HG03469 (cell line): ENCODE measurements around the gene KLHL40.

ENCODE experiments used
- ATAC-seq: cut with Tn5 transposase; IDR thresholded peaks from one replicate; pipeline ENCODE4 v1.9.1; 2021; ENCODE audit warnings: mild to moderate bottlenecking, moderate library complexity, moderate number of reproducible peaks; ENCODE audit not compliant: unreplicated experiment

KLHL40 gene

DNA sequence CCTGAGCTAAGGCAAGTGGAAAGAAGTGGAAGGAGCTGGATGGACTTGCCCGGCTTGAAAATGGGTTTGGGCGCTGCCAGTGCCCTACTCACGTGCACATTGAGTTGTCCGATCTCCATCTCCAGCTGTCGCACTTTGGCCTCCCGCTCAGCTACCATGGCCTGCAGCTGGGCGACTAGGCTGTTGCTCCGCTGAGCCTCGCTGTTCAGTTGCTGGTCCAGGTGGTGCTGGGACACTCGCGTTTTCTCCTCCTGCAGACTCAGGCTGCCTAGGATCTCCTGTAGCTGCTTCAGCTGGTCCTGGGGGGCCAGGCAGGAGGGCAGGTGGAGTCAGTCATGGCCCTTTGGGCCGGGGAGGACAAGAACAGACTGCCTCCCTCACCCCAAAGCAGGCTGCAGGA, 50.3 kb downstream of the KLHL40 start:
- ATAC-seq, result no peak

DNA sequence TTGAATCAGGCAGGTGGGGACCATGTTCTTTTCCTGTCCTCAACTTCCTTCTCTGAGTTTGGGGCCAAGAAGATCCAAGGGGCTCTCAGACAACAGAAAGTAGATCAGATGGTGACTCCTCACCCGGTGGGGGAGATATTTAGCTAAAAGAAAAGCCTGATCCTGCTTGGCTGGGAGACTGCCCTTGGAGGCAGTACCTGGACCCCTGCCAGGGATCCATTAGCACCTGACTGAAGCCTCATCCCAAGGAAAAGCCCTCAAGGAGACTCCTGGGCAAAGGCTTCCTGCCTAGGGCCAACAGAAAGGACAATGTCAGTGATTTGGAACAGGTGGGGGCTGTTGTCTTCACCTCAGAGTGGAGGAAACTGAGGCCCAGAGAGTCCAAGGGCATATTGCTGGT, 50.7 kb downstream of the KLHL40 start:
- no peak for ATAC-seq

DNA sequence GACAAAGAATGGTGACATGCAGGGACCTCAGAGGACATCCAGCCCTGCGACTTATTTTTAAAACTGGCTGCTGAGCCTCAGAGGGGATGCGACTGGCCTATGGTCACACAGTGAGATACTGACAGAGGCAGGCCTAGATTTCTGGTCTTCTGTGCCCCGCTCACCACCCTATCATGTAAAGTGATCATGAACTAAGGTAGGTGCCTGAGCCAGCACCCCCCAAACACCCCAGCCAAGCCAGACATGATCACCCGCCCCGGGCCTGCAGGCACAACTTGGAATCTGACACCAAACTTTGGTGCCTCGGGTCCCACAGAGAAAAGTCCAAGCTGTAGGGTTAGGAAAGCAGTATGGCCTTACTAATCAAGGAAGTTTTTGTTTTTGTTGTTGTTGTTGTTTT, 51.2 kb downstream of the KLHL40 start:
- no peak for ATAC-seq

DNA sequence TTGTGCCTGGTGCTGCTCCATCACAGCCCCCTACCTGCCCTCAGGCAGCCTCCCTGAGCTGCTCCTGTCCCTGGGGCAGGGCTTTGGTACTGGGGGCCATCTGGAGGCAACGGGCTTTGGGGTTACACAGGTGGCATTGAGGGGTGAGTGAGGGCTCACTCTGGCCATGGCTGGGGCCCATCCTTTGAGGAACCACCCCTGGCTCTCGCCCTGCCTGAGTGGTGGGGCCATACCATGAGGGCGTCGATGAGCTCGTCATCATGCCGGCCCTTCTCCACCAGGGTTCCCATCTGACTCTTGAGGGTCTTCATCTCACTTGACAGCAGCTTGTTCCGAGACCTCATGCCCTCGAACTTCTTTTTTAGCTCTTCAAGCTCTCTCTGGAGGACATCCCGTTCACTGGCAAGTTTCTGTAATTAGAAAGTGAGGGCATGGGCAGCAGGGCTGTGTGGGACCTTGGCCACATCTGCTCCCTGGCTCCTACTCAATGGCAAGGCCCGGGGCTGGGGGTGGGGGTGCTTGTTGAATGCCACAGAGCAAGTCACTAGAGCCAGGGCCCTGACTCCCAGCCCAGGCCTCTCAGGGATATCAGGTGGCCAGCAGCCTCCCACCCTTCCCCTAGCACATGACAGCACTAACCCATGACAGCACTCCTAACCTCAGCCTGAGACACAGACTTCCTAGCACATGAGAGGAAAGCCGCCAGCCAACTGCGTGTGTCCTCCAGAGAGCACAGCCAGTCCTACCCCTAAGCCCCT, 54.2 kb downstream of the KLHL40 start:
- ATAC-seq, result no peak

DNA sequence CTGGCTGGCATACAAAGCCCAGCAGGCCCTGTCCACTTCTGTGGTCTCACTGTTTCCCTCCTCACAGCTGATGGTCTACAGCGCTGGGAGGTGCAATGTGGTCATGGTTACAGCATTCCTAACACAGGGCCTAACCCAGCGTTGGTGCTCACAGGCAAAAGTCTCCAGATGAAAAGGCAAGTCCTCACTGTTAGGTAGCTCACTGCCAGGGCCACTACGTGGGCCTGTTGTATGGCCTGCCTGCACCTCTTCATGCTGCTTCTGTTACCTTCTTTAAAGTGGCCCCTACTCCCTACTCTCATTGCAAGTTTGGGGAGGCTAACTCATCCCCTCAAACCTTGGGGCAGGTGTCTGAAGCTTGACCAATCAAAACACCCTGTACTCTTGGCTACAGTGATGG, 56.5 kb downstream of the KLHL40 start:
- no peak for ATAC-seq
